ENCODE measurements around the gene RBP5. TPM values are rescaled to one million over a fixed set of nuclear protein-coding genes. Genes with fewer than 3 reads are reported as not detected.

The RBP5 gene
- total RNA-seq, 4 donors from 2014 or later: 0.78 to 9.9 (median 2.2) TPM

DNA sequence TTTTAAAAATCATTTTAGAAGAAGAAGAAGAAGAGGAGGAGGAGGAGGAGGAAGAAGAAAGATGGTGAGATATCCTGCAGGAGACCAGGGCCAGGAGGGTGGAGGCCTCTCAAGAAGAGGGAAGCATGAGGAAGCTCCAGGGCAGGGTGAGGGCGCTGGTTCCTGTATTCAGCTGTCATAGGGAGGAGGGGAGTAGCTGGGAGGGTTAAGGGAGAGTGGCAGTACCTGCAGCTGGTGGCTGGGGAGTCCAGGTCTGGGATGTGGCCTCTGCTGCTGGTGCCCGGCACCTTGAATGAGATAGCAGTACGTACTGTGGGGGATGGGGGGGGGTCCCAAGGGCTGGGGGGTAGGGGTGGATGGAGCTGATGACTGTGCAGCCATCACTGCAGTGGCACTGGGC is 9.8 kb downstream of the RBP5 start:
- Histone ChIP-seq H3K36me3 (peaks cover 0 to 37% (median 4%) of the 10 kb centered on the region in 3 donors), H3K27ac (no peak overlapping the region), H3K27me3 (no peaks in the 10 kb centered on the region), H3K4me3 (no peak overlapping the region), H3K9me3 (no peaks in the 10 kb centered on the region), H3K4me1 (peaks cover 0 to 15% (median 3%) of the 10 kb centered on the region in 4 donors)
- no peak for DNase-seq (ENCODE audit: low spot score in 2 of 2)
- WGBS, 2 donors: 74 to 85% methylated on average over 3 of the region's 3 CpGs
- TF ChIP-seq POLR2A (IDR thresholded peaks at IDR 0.05) (no peak), CTCF (IDR thresholded peaks at IDR 0.05) (no peak), EP300 (IDR thresholded peaks at IDR 0.05) (no peak)

- Histone ChIP-seq H3K9me3 (no peaks in the 10 kb centered on the region), H3K27me3 (no peaks in the 10 kb centered on the region), H3K27ac (no peak overlapping the region), H3K36me3 (peaks cover 0 to 37% (median 4%) of the 10 kb centered on the region in 3 donors), H3K4me3 (no peak overlapping the region), H3K4me1 (peaks cover 0 to 17% (median 2%) of the 10 kb centered on the region in 4 donors)
- no peak for DNase-seq (ENCODE audit: low spot score in 2 of 2)
- TF ChIP-seq CTCF (IDR thresholded peaks at IDR 0.05): no peak
- TF ChIP-seq EP300 (IDR thresholded peaks at IDR 0.05): no peak
- TF ChIP-seq POLR2A (IDR thresholded peaks at IDR 0.05): no peak
- WGBS, 2 donors: 81 to 85% methylated on average over 3 of the region's 3 CpGs
These were observed 11.0 kb downstream of the RBP5 start for GRCh38 chr12:7117670-7118069.

DNA sequence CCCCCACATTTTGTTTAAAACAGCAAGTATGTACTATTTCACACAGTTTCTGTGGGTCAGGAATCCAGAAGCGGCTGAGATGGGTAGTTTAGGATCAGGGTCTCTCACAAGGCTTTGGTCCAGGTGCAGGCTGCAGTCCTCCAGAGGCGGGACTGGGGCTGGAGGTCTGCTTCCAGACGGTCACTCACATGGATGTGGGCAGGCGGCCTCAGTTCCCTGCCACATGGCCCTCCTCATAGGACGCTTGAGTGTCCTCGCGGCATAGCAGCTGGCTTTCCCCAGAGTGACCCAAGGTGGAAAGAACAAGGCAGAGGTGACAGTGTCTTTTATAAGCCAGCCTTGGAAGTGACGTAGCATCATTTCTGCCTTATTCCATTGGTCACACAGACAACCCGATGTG is 11.8 kb downstream of the RBP5 start:
- Histone ChIP-seq H3K9me3 (no peaks in the 10 kb centered on the region), H3K27ac (no peak overlapping the region), H3K27me3 (no peaks in the 10 kb centered on the region), H3K36me3 (peaks cover 0 to 37% (median 4%) of the 10 kb centered on the region in 3 donors), H3K4me3 (no peak overlapping the region), H3K4me1 (peaks cover 0 to 17% (median 4%) of the 10 kb centered on the region in 4 donors)
- no peak for TF ChIP-seq POLR2A (IDR thresholded peaks at IDR 0.05)
- no peak for TF ChIP-seq CTCF (IDR thresholded peaks at IDR 0.05)
- TF ChIP-seq EP300 (IDR thresholded peaks at IDR 0.05): no peak
- 86 to 94% methylated on average over 9 of the region's 9 CpGs for WGBS, 2 donors
- no peak for DNase-seq (ENCODE audit: low spot score in 2 of 2)

DNA sequence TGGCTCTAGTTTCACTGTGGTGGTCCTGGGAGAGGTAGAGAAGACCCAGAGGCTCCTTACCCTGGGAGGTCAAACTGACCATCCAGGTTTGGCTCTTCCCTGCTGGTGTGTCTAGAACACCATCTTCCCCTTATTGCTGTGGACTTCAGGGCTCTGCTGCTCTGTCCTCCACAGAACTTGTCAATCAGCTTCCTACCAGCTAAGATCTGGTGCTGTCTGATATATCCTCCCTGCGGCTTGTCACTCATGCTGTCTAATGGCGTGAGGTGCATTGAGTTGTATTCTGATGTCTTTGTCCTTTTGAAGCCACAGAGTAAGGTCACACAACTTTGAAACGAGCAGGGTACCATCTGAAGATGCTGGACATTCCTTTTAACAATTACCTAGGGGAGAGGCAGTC is 12.5 kb downstream of the RBP5 start:
- peaks cover 0 to 37% (median 4%) of the 10 kb centered on the region in 3 donors for H3K36me3 ChIP-seq
- 83 to 88% methylated on average over 3 of the region's 3 CpGs for WGBS, 2 donors
- no peak for TF ChIP-seq EP300 (IDR thresholded peaks at IDR 0.05)
- no peak for TF ChIP-seq CTCF (IDR thresholded peaks at IDR 0.05)
- no peak for TF ChIP-seq POLR2A (IDR thresholded peaks at IDR 0.05)
- no peak overlapping the region for H3K27ac ChIP-seq
- H3K27me3 ChIP-seq: no peaks in the 10 kb centered on the region
- H3K4me3 ChIP-seq: no peak overlapping the region
- DNase-seq (ENCODE audit: low spot score in 2 of 2): no peak
- H3K4me1 ChIP-seq: peaks cover 0 to 22% (median 4%) of the 10 kb centered on the region in 4 donors
- no peaks in the 10 kb centered on the region for H3K9me3 ChIP-seq

DNA sequence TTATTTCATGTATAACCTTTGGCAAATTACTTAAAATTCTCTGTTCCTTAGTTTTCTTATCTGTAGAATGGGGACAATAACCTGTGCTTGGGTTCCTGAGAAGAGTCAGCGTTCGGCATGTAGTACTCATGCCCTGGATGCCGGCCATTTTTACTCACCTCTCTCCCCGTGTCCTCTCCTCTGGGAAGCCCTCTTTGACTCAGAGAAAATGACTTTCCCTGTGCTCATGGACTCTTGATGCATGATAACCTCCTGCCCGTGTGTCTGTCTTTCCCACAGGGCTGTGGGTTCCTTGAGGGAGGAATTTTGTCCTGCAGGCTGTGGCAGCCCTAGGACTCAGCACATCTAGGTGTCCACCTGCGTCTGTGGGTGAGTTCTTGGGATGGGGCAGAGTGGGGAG is 13.8 kb downstream of the RBP5 start:
- no peaks in the 10 kb centered on the region for H3K27me3 ChIP-seq
- peaks cover 0 to 37% (median 4%) of the 10 kb centered on the region in 3 donors for H3K36me3 ChIP-seq
- H3K9me3 ChIP-seq: no peaks in the 10 kb centered on the region
- no peak overlapping the region for H3K4me3 ChIP-seq
- H3K27ac ChIP-seq: no peak overlapping the region
- DNase-seq (ENCODE audit: low spot score in 2 of 2): no peak
- 87% methylated on average over 6 of the region's 6 CpGs for WGBS, 2 donors
- no peak for TF ChIP-seq POLR2A (IDR thresholded peaks at IDR 0.05)
- TF ChIP-seq EP300 (IDR thresholded peaks at IDR 0.05): no peak
- TF ChIP-seq CTCF (IDR thresholded peaks at IDR 0.05): no peak
- peaks cover 0 to 31% (median 4%) of the 10 kb centered on the region in 4 donors for H3K4me1 ChIP-seq
